SH-SY5Y (cell line): ENCODE results near the gene ALPG.
"Not testable (repeated sequence)": the region's sequence is repeated elsewhere in the genome, so short reads cannot be mapped to it uniquely, and the experiment has no call there.

ENCODE experiments used
- GATA2 ChIP-seq: IDR thresholded peaks from 2 replicates; pipeline ENCODE4 v1.6.1; 2011; ENCODE audit warnings: mild to moderate bottlenecking, low read depth, low read length
- GATA3 ChIP-seq: IDR thresholded peaks from 2 replicates; pipeline ENCODE4 v1.6.1; 2011; ENCODE audit warnings: low read depth, mild to moderate bottlenecking, low read length, moderate library complexity

Gene ALPG

GRCh38 chr2:232376713-232377112 is 29.9 kb upstream of the ALPG start:
- TF ChIP-seq GATA3 (no peak), GATA2 (no peak)

- TF ChIP-seq GATA2: no peak
- TF ChIP-seq GATA3: no peak
Measured at GRCh38 chr2:232377319-232377718, 29.3 kb upstream of the ALPG start.

GRCh38 chr2:232377841-232378734 is 28.6 kb upstream of the ALPG start:
- no peak for TF ChIP-seq GATA3
- TF ChIP-seq GATA2: no peak

GRCh38 chr2:232378735-232379151 is 27.9 kb upstream of the ALPG start, which contains the start of gene ALPP:
ALPP (plus strand) TSS chr2:232378751; CDS start chr2:232378803, 52 bp downstream.
- not testable (repeated sequence) for TF ChIP-seq GATA2, GATA3

- TF ChIP-seq GATA3: no peak
- TF ChIP-seq GATA2: no peak
Measured at GRCh38 chr2:232382331-232383225, 24.1 kb upstream of the ALPG start.

- no peak for TF ChIP-seq GATA3
- TF ChIP-seq GATA2: no peak
Measured at GRCh38 chr2:232384466-232384865, 22.2 kb upstream of the ALPG start.

GRCh38 chr2:232385660-232386489 is 20.8 kb upstream of the ALPG start:
- TF ChIP-seq GATA2: no peak
- no peak for TF ChIP-seq GATA3

GRCh38 chr2:232386490-232386739 is 20.2 kb upstream of the ALPG start:
- TF ChIP-seq GATA2: no peak
- TF ChIP-seq GATA3: no peak

GRCh38 chr2:232386740-232387450 is 19.7 kb upstream of the ALPG start:
- TF ChIP-seq GATA2 (no peak), GATA3 (no peak)

GRCh38 chr2:232387451-232388171 is 19.0 kb upstream of the ALPG start:
- TF ChIP-seq GATA2: no peak
- no peak for TF ChIP-seq GATA3

GRCh38 chr2:232388324-232388891 is 18.2 kb upstream of the ALPG start:
- TF ChIP-seq GATA3 (no peak), GATA2 (no peak)

- TF ChIP-seq GATA2 (no peak), GATA3 (no peak)
Measured at GRCh38 chr2:232389327-232389726, 17.3 kb upstream of the ALPG start.

- TF ChIP-seq GATA3 (no peak), GATA2 (no peak)
Measured at GRCh38 chr2:232390661-232391060, 16.0 kb upstream of the ALPG start.
